Activated T-cell treated with anti-CD3 and anti-CD28 coated beads for 48 hours (primary cell): ENCODE data around the gene MAP1LC3B.

Source experiments
- DNase-seq: peaks from one replicate; pipeline ENCODE4 v3.0.0-alpha.2; 2020; ENCODE audit warnings: low read depth

The MAP1LC3B gene

GRCh38 chr16:87432330-87432915 lies 40.3 kb downstream of the MAP1LC3B start:
- no peak for DNase-seq

GRCh38 chr16:87434146-87434667 lies 42.1 kb downstream of the MAP1LC3B start:
- no peak for DNase-seq

GRCh38 chr16:87435372-87436224 lies 43.5 kb downstream of the MAP1LC3B start:
- no peak for DNase-seq

GRCh38 chr16:87436225-87437172 lies 44.4 kb downstream of the MAP1LC3B start:
- DNase-seq: peak; percentile 33

- DNase-seq: no peak
Observed at GRCh38 chr16:87437327-87437726, 45.2 kb downstream of the MAP1LC3B start.

GRCh38 chr16:87437911-87438610 lies 45.9 kb downstream of the MAP1LC3B start:
- DNase-seq: no peak

- no peak for DNase-seq
Observed at GRCh38 chr16:87438611-87438985, 46.5 kb downstream of the MAP1LC3B start.

- no peak for DNase-seq
Observed at GRCh38 chr16:87439926-87440325, 47.8 kb downstream of the MAP1LC3B start.

- DNase-seq: no peak
Observed at GRCh38 chr16:87441886-87442580, 49.9 kb downstream of the MAP1LC3B start.

GRCh38 chr16:87442581-87442966 lies 50.4 kb downstream of the MAP1LC3B start:
- DNase-seq: no peak

DNA sequence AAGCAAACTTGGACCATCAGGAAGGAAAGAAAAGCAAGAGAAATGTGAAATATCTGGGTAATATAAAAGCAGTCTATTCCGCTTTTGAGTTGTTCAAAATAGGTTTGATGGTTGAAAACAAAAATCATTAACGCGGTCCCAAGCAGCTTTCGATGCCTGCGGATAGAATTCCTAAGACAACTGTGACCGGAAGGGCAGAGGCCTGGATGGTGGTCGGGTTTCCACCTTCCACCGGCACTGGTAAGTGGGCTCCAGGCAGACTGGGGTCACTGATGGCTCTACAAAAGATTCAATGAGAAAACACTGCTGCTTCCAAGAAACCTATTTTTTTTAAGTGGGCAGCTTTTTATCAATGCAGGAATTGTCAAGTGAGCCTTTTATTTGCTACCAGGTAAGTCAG lies 50.9 kb downstream of the MAP1LC3B start:
- DNase-seq: no peak

DNA sequence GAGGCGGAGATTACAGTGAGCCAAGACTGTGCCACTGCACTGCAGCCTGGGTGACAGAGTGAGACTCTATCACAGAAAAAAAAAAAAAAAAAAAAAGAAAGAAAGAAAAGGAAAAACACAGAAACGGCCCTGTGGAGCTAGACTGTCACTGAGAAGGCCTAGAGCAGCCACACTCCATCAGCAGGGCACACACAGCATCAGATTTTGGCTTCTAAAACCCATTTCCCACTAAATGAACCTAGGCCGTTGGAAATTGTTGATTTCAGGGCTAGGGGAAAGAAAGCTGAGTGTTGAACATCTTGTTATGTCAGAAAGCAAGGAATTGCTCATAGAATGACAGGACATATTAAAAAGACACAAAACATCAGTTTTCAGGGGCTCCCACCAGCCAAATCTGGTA lies 51.8 kb downstream of the MAP1LC3B start:
- no peak for DNase-seq

DNA sequence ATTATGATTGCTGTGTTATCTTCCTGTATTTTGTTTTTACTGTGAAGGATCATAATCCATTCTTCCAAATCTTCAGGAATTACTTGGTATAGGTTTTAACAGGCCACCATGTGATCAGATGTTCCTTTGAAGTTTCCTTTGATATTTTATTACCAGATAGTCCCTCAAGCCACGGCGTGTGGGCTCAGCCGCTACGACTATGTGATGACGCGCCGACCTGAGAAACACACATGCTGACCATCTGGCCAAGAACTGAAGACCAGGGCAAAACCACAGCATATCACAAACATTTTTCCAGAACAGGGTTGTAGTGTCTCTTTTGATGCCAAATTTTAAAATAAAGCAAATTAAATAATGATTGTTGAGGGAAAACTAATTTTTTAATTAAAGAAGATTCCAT lies 53.4 kb downstream of the MAP1LC3B start:
- no peak for DNase-seq

- DNase-seq: no peak
Observed at GRCh38 chr16:87446479-87446878, 54.3 kb downstream of the MAP1LC3B start.

GRCh38 chr16:87447323-87447722 lies 55.2 kb downstream of the MAP1LC3B start:
- no peak for DNase-seq

DNA sequence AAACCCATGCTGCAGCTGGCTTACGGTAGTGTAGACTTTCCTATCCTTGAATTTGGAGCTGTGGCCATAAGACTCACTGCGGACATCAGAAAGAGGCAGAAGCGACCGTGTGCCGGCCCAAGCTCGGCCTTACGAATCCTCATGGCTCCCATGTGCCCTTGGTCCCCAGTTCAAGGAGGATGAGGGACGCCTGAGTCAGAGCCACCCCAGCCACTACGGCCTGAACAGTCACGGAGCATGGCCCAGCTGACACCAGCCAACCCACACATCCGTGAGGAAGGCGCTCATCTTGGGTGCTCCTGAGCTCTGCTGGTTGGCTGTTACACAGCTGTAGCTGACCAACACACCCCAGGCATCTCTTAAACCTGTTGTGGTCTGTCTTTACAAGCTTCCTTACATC lies 56.7 kb downstream of the MAP1LC3B start:
- no peak for DNase-seq

DNA sequence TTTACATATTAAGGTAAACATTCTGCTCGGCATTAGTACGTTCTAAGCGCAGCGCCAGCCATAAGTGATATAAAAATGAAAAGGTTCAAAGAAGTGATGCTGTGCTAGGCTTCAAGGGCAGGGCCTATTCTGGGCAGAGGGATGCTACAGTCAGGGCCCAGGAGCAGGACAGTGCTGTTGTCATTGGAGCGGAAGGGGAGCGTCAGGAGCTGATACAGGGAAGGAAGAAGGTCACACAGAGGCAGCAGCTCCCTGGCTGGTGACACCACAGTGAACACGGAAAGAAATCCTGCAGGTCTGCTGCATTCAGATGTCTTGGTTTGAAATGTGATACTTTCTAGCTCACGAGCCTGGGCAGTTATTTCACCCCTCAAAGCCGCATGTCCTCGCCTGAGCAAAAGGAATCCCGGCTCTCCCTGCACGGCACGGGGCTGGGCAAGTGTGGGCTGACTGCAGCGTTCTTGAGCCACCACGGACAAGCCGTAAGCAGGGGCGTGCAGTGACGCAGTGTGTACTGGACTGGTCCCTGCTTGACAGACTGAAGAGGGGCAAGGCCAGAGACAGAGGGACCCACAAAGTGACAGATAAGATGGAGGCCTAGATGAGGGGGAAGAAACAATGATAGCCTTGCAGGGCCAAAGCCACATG lies 59.6 kb downstream of the MAP1LC3B start:
- DNase-seq: no peak

DNA sequence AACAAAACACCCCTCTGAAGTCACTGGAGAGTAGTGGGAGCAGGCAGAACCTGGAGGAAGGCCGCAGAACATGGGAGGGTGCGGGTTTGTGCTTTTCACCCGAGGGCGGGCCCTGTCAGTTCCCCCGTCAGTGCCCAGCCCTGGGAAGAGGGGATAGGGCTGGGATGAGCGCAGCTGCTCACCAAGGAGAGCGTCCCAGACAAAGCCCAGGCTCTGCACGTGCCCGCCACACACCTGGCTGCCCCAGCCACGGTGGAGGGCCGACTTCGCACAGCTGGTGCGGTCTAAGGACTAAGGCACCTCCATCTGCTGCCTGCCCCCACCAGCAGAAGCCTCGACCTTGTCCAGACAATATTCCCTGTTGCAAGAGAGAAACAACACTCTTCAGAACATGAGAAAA lies 61.2 kb downstream of the MAP1LC3B start:
- DNase-seq: no peak
